Stomach (tissue), 9 donors: Measurements from ENCODE around the gene TRHDE. TPM values are rescaled to one million over a fixed set of nuclear protein-coding genes. Genes with fewer than 3 reads are reported as not detected.

Source experiments
- DNase-seq, 2 donors: peaks; one replicate each; pipeline versions ENCODE4 v3.0.0 to v3.0.0-alpha.2; 2013 to 2019
- H3K27ac ChIP-seq, 5 donors: fragments of 200-600 bp in 4 of 5; sonication (generic) in 4 of 5; one replicate each; pipeline ENCODE4 v1.5.1; 2013 to 2019; ENCODE audit warnings: mild to moderate bottlenecking in 1 of 5, moderate library complexity in 1 of 5
- H3K27me3 ChIP-seq, 3 donors: fragments of 200-600 bp; sonication (generic); one replicate each; pipeline ENCODE4 v1.5.1; 2017 to 2019; ENCODE audit warnings: mixed run types in 1 of 3
- H3K36me3 ChIP-seq, 4 donors: fragments of 200-600 bp; sonication (generic); 1 replicate in 3 of 4; 2 replicates in 1 of 4; pipeline ENCODE4 v1.5.1; 2016 to 2019
- H3K4me1 ChIP-seq, 4 donors: fragments of 200-600 bp; sonication (generic); one replicate each; pipeline ENCODE4 v1.5.1; 2016 to 2019
- H3K4me3 ChIP-seq, 4 donors: fragments of 200-600 bp; sonication (generic) in 3 of 4; one replicate each; pipeline ENCODE4 v1.5.1; 2016 to 2019; ENCODE audit warnings: mild to moderate bottlenecking in 1 of 4
- H3K9me3 ChIP-seq, 4 donors: fragments of 200-600 bp; sonication (generic); one replicate each; pipeline ENCODE4 v1.5.1; 2016 to 2019
- CTCF ChIP-seq, 7 experiments: fragments of 450-650 bp in 4 of 7; fragments of 200-600 bp in 3 of 7; sonication (generic) in 3 of 7; IDR thresholded peaks; one replicate each; pipeline ENCODE4 v1.5.1; 2016 to 2019; ENCODE audit warnings: antibody characterized with exemption in 7 of 7, control low read depth in 2 of 7, mild to moderate bottlenecking in 1 of 7
- EP300 ChIP-seq: sonication (generic); formaldehyde crosslinking; IDR thresholded peaks from one replicate; pipeline ENCODE4 v1.6.1; 2017; ENCODE audit warnings: antibody characterized with exemption
- POLR2A ChIP-seq, 4 donors: fragments of 450-650 bp; IDR thresholded peaks; one replicate each; pipeline ENCODE4 v1.6.1; 2016; ENCODE audit warnings: antibody characterized with exemption in 4 of 4, control low read depth in 2 of 4, mild to moderate bottlenecking in 1 of 4, moderate library complexity in 1 of 4
- POLR2AphosphoS5 ChIP-seq, 3 donors: sonication (generic); formaldehyde crosslinking; IDR thresholded peaks; one replicate each; pipeline ENCODE4 v1.6.1; 2016; ENCODE audit warnings: antibody characterized with exemption in 3 of 3
- WGBS, 5 donors: extraction: QIAGEN DNeasy Blood & Tissue Kit in 3 of 5; methylation state at CpG; one replicate each; pipeline versions ENCODE4 v1.1.5 to v1.1.7; 2013 to 2018; 5-methylcytosine and 5-hydroxymethylcytosine counted together
- intact Hi-C: fragments of 100-400 bp; cut with DNase I; formaldehyde crosslinking; loops from one replicate; pipeline ENCODE4 v1.15.1; 2023; ENCODE audit warnings: low total_unique reads
- polyA plus RNA-seq, 3 donors: library from polyadenylated mRNA; stranded (reverse); fragments of 200-250 nt; gene quantifications; one replicate each; pipeline ENCODE4 v1.2.3, GENCODE V29; 2013
- total RNA-seq, 5 donors: library from RNA; depleted of rRNA; stranded (reverse); fragments of >200 nt; gene quantifications; one replicate each; pipeline versions ENCODE4 v1.1.0 to v1.2.3, GENCODE V29; 2014 to 2016
- donor health status: healthy with polysubstance abuse.
- donor health status: Bipolar disorder and iron deficiency.
- donor health status: healthy.

The TRHDE gene
- total and polyA plus RNA-seq, 8 donors: 0.13 to 75.3 (median 3.2) TPM

- WGBS, 5 donors: 54 to 74% (median 69%) methylated on average over 2 of the region's 2 CpGs
- TF ChIP-seq EP300: no peak
- TF ChIP-seq CTCF (IDR thresholded peaks at IDR 0.05): no peak
- TF ChIP-seq POLR2A (IDR thresholded peaks at IDR 0.05): no peak
- no peak for TF ChIP-seq POLR2AphosphoS5 (IDR thresholded peaks at IDR 0.05)
- H3K4me1 ChIP-seq: no peaks in the 10 kb centered on the region
- H3K27ac ChIP-seq: no peak overlapping the region
- DNase-seq: no peak
- intact Hi-C loops: no loop called here
- no peaks in the 10 kb centered on the region for H3K9me3 ChIP-seq
- H3K27me3 ChIP-seq: no peaks in the 10 kb centered on the region
- H3K36me3 ChIP-seq: no peaks in the 10 kb centered on the region
- no peak overlapping the region for H3K4me3 ChIP-seq
These were observed 37.3 kb upstream of the TRHDE start for GRCh38 chr12:72234886-72235285.

DNA sequence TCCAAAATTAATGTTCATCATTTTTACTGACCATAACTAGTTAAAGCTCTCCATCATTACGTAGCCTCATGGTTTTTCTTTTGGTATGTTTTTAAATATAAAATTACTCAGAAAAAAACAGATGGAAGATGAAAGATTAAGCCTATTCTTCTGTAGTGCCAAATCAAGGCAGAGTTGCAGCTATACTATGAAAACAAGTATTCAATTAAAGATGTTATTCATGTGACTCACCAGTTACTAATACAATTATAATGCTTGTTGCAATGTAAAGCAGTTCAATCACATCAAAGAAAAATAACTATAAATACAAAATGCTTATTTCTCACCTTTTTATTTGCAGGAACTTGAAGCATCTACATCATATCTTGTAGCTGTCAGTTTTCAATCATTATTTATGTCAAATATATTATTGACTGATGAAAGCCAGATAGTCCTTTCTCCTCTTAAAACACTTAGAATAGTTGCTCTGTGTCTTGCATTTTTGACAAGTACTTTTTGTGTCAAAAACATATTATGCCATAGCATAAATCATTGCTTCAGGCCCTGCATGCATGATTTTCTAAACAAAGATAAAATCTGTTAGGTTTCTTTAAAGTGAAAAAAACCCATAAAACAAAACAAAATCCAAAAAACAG lies 36.0 kb upstream of the TRHDE start:
- Histone ChIP-seq H3K4me3 (no peak overlapping the region), H3K27me3 (no peaks in the 10 kb centered on the region), H3K27ac (no peak overlapping the region), H3K36me3 (no peaks in the 10 kb centered on the region), H3K4me1 (no peaks in the 10 kb centered on the region), H3K9me3 (no peaks in the 10 kb centered on the region)
- no peak for DNase-seq
- WGBS, 5 donors: 39 to 74% (median 66%) methylated on average over 1 of the region's 1 CpG
- TF ChIP-seq EP300: no peak
- TF ChIP-seq POLR2AphosphoS5 (IDR thresholded peaks at IDR 0.05): no peak
- TF ChIP-seq POLR2A (IDR thresholded peaks at IDR 0.05): no peak
- no peak for TF ChIP-seq CTCF (IDR thresholded peaks at IDR 0.05)
- intact Hi-C loops: no loop called here

DNA sequence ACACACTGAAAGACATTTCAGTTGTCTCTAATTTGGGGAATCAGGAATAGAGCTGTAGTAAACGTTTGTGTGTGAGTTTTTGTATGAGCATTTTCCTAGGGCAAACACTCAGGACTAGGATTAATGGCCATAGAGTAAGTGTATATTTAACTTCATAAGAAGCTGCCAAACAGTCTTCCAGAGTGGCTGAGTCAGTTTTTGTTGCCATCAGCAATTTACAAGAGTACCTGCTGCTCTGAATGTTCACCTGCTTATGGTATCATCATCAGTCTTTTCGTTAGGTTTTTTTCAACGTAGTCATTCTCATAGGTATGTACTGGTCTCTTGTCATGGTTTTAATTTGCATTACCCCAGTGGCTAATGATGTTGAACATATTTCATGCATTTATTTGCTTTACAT lies 30.6 kb upstream of the TRHDE start:
- H3K36me3 ChIP-seq: no peaks in the 10 kb centered on the region
- no peaks in the 10 kb centered on the region for H3K9me3 ChIP-seq
- WGBS, 5 donors: 61 to 71% (median 67%) methylated on average over 3 of the region's 3 CpGs
- no peak overlapping the region for H3K4me3 ChIP-seq
- no peaks in the 10 kb centered on the region for H3K4me1 ChIP-seq
- no peak for DNase-seq
- intact Hi-C loops: no loop called here
- H3K27me3 ChIP-seq: no peaks in the 10 kb centered on the region
- no peak overlapping the region for H3K27ac ChIP-seq
- TF ChIP-seq EP300 (no peak), POLR2A (IDR thresholded peaks at IDR 0.05) (no peak), CTCF (IDR thresholded peaks at IDR 0.05) (no peak), POLR2AphosphoS5 (IDR thresholded peaks at IDR 0.05) (no peak)

DNA sequence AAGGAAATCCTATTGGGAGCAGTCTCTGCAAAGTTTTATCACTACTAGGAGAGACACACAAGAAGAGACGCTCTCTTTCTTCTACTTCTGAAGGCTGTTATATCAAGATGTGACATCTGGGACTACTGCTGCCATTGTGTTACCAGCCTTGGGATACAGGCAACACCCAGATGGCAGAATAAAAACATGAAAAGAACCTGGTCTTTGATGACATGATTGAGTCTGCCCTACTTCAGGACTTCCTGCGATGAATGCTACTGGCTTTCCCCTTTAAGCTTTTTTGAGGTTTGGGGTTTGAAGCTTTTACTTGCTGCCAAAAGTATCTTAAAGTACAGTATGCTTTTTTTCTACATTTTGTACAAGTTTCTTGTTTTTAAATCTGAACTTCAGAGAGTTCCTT lies 29.2 kb upstream of the TRHDE start:
- Histone ChIP-seq H3K4me1 (no peaks in the 10 kb centered on the region), H3K27me3 (no peaks in the 10 kb centered on the region), H3K36me3 (no peaks in the 10 kb centered on the region), H3K9me3 (no peaks in the 10 kb centered on the region), H3K27ac (no peak overlapping the region), H3K4me3 (no peak overlapping the region)
- WGBS, 5 donors: 90 to 97% (median 95%) methylated on average over 2 of the region's 2 CpGs
- DNase-seq: no peak
- intact Hi-C loops: no loop called here
- TF ChIP-seq POLR2AphosphoS5 (IDR thresholded peaks at IDR 0.05) (no peak), POLR2A (IDR thresholded peaks at IDR 0.05) (no peak), EP300 (no peak), CTCF (IDR thresholded peaks at IDR 0.05) (no peak)
